OCI-LY1 (cell line): Measurements from ENCODE around the gene WDR31.
A peak's percentile ranks its signal among the peaks of the same experiment; 100 is the strongest.

Source experiments
- CTCF ChIP-seq: fragments of 200-600 bp; sonication (generic), shearing (Covaris generic); IDR thresholded peaks from 2 replicates; pipeline ENCODE4 v1.5.1; 2017; ENCODE audit warnings: mild to moderate bottlenecking, antibody characterized with exemption, low read length, moderate library complexity, mixed read lengths
- EZH2 ChIP-seq: fragments of 200-600 bp; sonication (generic), shearing (Covaris generic); IDR thresholded peaks from 2 replicates; pipeline ENCODE4 v1.8.0; 2017; ENCODE audit warnings: borderline replicate concordance, mixed run types, mild to moderate bottlenecking, antibody characterized with exemption, low read length, moderate library complexity, mixed read lengths

- TF ChIP-seq CTCF (peak; percentile 79), EZH2 (no peak)
Measured at GRCh38 chr9:113309204-113309813, 30.8 kb downstream of the WDR31 start.
